Measurements from ENCODE around the gene ATP9A. TPM values are rescaled to one million over a fixed set of nuclear protein-coding genes. Genes with fewer than 3 reads are reported as not detected.

The ATP9A gene
- total RNA-seq, 1 experiment from 2014 or later = 17.2 TPM

DNA sequence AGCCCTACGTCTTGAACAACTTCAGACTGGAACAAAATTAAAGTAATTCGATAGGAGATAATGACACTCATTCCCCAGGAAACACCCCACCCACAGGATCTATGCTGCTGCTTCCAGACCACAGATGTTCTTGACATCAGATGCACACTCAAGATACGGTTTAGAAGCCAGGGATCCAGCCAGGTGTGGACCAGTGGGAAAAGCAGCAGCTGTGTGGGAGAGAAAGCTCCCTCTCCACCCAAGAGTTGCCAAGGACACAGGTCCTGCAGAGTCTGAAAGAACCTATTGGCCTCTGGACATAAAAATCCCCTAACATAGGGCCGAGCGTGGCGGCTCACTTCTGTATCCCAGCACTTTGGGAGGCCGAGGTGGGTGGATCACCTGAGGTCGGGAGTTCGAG, 133.9 kb downstream of the ATP9A start:
- no peak for DNase-seq (ENCODE audit: low read depth, low spot score)
- in situ Hi-C loops (cut with HindIII; ENCODE audit: low pct_unique_long_range_greater_than_20kb, low sequenced_read_pairs) = no loop called here

DNA sequence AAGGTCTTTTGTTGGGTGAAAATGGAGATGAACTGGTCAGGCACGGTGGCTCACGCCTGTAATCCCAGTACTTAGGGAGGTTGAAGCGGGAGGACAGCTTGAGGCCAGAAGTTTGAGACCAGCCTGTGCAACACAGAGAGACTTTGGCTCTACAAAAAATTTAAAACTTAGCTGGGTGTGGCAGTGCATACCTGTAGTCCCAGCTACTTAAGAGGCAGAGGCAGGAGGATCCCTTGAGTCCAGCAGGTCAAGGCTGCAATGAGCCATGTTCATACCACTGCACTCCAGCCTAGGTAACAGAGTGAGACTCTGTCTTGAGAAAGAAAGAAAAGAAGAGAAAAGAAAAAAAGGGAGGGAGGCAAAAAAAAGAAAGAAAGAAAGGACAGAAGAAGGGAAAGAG, 134.8 kb downstream of the ATP9A start:
- no peak for DNase-seq (ENCODE audit: low read depth, low spot score)
- in situ Hi-C loops (cut with HindIII; ENCODE audit: low pct_unique_long_range_greater_than_20kb, low sequenced_read_pairs) = no loop called here

DNA sequence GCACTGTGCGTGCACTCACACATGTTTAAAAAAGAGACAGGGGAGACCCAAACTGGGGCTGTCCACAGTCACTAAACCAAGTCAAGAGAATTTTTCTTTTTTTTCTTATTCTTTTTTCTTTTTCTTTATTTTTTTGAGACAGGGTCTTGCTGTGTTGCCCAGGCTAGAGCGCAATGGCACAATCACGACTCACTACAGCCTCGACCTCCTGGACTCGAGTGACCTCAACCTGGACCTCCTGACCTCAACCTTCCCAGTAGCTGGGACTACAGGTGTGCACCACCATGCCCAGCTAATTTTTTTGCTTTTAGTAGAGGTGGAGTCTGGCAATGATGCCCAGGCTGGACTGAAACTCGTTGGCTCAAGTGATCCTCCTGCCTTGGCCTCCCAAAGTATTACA, 136.2 kb downstream of the ATP9A start:
- DNase-seq (ENCODE audit: low read depth, low spot score) = no peak
- in situ Hi-C loops (cut with HindIII; ENCODE audit: low pct_unique_long_range_greater_than_20kb, low sequenced_read_pairs) = no loop called here

DNA sequence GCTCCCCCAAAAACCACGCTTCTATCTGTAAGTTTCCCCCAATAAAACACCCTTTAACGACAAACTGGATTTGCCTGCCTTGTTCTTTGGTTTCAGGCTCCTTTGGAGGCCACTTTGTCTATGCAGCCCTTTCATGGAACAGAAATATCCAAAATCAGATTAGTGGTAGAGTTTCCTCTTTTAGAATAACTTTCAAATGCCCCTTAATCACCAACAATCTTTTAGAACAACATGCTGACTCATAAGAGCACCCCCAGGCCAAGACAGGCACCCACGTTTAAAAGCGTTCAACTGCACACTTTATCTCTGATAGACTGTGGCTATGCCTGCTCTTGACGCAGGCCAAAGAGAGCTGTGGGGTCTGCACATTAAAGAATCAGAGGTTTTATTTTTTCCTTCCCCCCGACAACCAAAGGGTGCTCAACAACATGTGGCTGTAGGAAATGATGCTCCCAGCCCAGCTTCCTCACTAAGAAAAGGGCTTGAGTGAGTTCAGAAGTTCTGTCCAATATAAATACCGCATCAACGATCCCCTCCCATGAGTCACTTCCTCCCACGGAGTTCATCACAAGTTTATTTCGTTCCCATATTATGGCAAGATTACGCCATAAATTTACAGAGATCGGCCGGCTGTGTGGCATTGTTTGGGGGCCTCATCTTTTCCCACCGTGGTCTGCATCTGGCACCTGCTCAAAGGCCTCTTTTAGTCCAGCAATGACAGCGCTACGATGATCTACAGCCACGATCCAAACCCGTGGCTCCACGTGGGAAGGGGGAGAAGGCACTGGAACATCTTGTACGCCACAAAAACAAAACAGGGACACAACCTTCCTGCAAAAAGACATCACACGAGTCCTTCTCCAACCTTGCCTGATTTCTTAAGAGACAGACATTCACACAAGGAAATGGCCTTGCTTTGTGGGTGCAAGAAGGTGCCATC, 136.9 kb downstream of the ATP9A start:
- in situ Hi-C loops (cut with HindIII; ENCODE audit: low pct_unique_long_range_greater_than_20kb, low sequenced_read_pairs) = no loop called here
- DNase-seq (ENCODE audit: low read depth, low spot score) = peak; percentile 55

DNA sequence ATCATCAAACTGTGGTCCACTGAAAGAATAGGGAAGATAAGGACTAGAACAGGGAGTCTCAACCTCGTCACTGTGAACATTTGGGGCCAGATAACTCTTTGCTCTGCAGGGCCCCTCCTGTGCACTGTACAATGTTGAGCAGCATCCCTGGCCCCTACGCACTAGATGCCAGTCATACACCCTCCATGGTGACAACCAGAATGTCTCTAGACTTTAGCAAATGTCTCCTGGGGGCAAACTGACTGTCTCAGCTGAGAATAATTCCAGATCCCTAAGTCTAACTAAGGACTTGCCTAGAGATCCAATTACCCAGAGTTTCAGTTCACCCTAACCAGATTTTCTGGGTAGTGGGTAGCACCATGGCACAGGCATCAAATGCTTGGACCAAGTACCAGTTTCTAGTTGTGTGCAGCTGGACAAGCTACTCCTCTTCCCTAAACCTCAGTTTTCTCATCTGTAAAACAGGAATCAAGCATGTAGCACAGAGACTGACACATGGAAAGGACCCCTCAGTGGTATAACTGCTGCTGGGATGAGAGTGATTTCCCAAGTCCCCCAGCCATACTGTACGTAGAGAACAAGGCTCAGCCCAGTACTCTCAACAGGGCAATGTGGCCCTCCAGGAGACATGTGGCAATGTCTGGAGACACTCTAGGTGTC, 138.7 kb downstream of the ATP9A start:
- no peak for DNase-seq (ENCODE audit: low read depth, low spot score)
- in situ Hi-C loops (cut with HindIII; ENCODE audit: low pct_unique_long_range_greater_than_20kb, low sequenced_read_pairs) = no loop called here

DNA sequence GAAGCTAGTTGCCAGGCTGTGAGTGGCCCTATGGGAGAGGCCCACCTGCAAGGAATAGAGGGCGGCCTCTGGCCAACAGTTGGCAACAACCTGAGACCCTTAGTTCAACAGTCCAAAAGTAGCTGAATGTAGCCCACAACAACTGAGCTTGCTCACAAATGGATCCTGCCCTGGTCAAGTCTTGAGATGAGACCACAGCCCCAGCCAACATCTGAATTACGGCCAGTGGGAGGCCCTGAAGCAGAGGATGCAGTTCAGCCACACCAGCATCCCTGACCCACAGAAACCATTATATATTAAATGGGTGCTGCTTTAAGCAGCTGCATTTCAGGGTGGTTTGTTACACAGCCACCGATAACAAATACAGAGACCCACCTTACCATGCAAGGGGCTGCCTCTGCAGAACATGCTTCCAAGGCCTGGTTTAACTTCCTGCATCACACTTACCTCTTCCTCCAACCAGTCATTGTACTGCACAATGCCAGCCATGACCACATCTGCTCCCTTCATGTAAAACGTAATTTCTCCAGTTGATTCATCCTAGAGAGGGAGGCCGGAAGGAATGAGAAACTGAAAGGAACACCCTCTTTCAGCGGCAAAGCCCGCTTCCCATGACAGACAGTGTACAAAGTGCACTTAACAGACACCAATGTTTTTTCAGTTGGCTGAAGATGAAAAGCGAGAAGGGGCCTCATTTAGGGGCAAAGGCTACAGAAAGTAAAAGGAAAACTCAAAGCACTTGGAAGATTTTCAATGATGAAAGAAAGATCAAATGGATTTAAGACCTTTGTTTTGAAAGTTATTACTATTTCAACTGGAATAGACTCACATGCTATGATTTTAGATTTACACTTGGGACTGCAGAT, 139.4 kb downstream of the ATP9A start:
- no peak for DNase-seq (ENCODE audit: low read depth, low spot score)
- in situ Hi-C loops (cut with HindIII; ENCODE audit: low pct_unique_long_range_greater_than_20kb, low sequenced_read_pairs) = no loop called here

DNA sequence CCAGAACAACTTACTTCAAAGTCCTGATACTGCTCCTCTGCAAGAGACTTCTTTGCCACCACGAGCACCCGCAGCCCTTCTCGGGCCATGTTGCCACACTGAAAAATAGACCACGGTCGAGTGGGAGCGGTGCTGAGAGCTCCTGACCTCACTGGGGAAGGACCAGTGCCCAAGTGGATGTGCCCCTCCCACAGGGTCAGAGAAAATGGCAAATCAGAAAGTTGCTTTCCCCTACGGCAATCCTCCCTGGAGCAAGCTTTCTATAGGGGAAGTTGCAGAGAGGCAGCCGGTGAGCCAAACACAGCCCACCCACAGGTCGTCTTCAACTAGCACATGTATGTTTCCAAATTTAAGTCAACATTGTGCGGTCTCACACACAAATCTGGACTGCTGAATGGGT, 140.6 kb downstream of the ATP9A start:
- no peak for DNase-seq (ENCODE audit: low read depth, low spot score)
- in situ Hi-C loops (cut with HindIII; ENCODE audit: low pct_unique_long_range_greater_than_20kb, low sequenced_read_pairs) = no loop called here

DNA sequence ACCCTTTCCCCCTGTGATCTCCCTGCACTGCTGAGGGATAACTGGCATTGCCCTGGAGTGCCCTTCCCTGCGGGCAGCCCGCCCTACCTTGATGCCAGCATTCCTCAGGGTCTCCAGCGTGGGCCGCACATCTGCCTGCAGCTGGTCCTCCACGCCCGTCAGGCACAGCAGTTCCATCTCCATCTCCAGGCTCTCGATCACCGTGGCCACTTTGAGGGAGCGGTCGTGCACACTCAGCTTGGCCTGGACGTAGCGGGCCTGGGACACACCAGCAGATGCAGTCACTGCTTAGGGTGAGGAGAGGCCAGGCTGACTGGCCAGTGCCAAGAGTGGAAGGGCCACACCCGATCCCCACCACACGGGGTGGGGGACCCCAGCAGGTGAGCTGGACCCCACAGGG, 143.1 kb downstream of the ATP9A start:
- no peak for DNase-seq (ENCODE audit: low read depth, low spot score)
- in situ Hi-C loops (cut with HindIII; ENCODE audit: low pct_unique_long_range_greater_than_20kb, low sequenced_read_pairs) = no loop called here

DNA sequence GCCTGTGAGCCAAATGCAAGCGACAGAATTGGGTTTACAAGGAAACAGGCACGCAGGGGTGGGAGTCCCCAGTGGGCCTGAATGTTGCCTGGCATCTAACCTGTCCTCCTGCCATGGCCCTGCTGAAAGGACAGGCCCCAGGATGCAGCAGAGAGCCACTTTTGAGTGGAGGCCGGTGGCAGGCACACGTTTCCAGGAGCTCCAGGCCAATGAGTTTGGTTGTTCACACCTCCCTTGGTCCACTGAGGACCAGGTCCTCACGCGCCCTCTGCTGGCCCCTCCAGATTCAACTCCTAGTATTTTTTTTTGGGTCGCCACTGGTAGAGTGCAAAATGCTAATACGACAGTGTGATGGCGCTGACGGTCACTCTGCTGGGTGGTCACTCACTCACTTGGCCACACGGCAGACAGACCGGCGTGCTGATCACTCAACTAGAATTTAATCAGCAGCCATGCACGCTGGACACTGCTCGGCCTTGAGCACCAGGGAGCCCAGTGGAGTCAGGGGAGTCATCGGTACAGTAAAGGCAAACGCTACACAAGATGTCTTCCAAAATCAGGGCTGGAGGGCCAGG, 143.9 kb downstream of the ATP9A start:
- in situ Hi-C loops (cut with HindIII; ENCODE audit: low pct_unique_long_range_greater_than_20kb, low sequenced_read_pairs) = no loop called here
- DNase-seq (ENCODE audit: low read depth, low spot score) = peak; percentile 86

DNA sequence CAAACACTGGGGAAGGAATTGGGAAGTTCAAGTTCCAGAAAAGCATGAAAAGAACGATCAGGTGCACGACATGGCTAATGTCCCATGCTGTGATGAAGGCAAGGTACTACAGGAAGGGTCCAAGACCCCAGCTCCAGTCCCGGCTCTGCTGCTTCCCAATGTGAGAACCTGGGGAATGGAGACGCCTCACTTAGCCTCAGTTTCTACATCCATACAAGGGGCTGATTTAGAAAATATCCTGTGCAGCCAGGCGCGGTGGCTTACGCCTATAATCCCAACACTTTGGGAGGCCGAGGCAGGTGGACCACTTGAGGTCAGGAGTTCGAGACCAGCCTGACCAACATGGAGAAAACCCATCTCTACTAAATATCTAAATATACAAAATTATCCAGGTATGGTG, 144.9 kb downstream of the ATP9A start:
- in situ Hi-C loops (cut with HindIII; ENCODE audit: low pct_unique_long_range_greater_than_20kb, low sequenced_read_pairs) = no loop called here
- no peak for DNase-seq (ENCODE audit: low read depth, low spot score)

DNA sequence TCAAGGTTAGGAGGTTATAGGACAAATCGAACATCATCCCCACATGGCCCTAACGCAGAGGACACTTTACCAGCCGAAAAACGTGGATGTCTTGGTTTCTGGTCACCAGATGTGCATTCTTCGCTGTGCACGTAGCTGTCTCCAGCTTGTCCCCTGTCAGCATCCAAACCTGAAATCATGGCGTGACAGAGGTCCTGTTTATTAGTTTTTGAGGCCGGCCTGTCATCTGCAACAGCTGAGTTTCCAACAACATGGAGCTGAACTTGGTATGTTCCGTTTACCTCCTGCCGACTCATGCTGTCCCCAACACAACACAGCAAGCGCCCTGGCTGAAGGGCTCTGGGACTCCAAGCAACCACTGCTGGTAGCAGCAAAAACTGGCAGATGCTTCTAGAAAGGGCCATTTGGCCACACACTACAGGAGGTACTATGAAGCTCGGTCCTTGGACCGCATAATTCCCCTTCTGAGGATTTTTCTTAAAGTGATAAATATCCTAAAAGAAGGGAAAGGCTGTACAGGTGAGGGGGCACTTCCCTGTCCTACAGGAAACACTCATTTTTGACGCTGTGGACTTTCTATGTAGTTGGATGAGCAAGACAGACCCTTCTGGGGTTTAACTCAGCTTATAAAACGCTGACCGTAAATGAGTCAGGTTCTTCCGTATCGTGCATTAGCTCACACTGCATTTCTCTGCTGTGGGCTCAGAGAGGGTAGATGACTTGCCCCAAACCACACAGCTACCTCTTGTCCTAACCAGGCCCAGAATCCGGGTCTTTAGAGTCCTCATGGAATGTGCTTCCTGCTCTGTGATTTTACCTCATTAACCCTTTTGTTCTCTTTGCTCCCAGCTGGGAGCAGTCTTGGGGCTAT, 146.0 kb downstream of the ATP9A start:
- in situ Hi-C loops (cut with HindIII; ENCODE audit: low pct_unique_long_range_greater_than_20kb, low sequenced_read_pairs) = no loop called here
- DNase-seq (ENCODE audit: low read depth, low spot score) = no peak

DNA sequence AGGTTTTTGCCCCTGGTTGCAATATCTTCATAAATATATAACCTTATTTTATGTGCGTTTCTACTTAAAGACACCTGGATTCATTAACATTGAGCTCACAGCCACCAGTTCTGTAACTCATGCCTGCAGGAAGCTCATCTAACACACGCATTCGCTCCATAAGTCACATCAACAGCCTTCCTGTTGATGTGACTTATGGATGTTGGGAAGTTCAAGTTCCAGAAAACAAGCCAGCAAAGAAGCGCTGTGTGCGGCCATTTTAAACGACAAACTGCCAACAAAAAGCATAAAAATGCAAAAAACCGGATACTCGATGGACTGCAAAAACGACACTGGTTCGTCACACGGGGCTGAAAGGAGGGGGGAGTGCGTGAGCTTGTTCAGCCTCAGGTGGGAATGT, 147.8 kb downstream of the ATP9A start:
- in situ Hi-C loops (cut with HindIII; ENCODE audit: low pct_unique_long_range_greater_than_20kb, low sequenced_read_pairs) = no loop called here
- DNase-seq (ENCODE audit: low read depth, low spot score) = no peak

DNA sequence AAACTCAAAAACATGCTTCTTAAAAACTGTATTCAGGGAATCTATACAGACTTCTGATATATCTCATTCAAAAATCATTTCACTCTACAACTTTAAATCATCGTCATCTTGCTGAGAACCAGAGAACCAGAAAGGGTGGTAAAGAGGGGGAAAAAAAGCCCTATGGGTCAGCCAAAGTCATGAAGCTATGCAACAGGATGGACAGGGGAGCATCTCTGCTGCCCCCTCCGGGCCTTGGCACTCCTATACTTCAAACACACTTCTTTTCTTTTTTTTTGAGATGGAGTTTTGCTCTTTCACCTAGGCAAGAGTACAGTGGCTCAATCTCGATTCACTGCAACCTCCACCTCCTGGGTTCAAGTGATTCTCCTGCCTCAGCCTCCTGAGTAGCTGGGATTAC, 152.1 kb downstream of the ATP9A start:
- in situ Hi-C loops (cut with HindIII; ENCODE audit: low pct_unique_long_range_greater_than_20kb, low sequenced_read_pairs) = no loop called here
- DNase-seq (ENCODE audit: low read depth, low spot score) = peak; percentile 46

DNA sequence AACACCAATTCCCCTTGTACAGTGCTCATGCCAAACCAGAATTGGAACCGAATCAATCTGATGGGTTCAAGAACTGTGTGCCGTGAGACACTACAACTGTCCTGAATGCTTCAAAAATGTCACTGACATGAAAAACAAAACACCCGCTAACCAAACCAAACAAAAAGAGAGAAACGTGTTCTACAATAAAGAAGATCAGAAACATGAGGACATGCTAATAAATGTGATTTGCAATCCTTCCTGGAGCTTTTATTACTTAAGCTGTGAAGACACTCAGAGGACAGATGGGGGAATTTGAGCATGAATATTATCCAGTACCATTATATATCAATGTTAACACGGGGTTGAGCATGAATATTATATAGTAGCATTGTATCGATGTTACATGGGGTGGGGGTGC, 153.5 kb downstream of the ATP9A start:
- no peak for DNase-seq (ENCODE audit: low read depth, low spot score)
- in situ Hi-C loops (cut with HindIII; ENCODE audit: low pct_unique_long_range_greater_than_20kb, low sequenced_read_pairs) = no loop called here

DNA sequence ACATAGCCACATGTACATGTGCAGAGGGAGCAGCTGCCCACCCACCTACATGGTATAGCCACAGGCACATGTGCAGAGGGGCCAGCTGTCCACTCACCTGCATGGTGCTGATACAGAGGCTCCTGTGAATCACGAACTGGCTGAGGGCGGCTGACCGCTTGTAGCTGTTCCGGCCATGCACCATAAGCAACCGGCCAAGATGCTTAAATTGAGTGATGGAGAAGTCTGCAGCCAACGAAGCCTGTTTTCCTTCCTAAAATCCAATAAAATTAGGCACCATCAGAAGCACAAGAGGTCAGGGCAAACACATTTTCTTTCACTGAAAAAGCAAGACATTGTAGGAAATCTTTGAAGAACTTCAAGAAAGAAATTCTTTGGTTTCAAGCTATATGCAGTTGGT, 154.6 kb downstream of the ATP9A start:
- DNase-seq (ENCODE audit: low read depth, low spot score) = no peak
- in situ Hi-C loops (cut with HindIII; ENCODE audit: low pct_unique_long_range_greater_than_20kb, low sequenced_read_pairs) = no loop called here

DNA sequence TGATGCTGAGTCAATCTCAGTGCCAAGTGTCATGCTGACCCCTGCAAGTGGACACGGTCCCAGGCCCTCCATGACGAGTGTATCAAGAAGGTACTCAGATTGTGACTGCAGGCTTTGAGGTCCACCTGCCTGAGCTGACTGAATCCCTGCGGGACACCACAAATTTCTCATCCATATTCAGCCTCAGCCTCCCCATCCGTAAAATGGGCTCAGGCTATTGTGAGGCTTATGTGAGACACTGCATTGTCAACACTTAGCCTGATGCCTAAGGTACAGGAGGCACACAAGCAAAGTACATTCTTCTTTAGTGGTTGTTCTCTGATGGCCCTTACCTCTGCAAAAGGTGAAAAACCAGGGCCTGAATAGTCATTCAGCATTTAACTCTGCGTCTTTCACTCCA, 155.3 kb downstream of the ATP9A start:
- DNase-seq (ENCODE audit: low read depth, low spot score) = no peak
- in situ Hi-C loops (cut with HindIII; ENCODE audit: low pct_unique_long_range_greater_than_20kb, low sequenced_read_pairs) = no loop called here

DNA sequence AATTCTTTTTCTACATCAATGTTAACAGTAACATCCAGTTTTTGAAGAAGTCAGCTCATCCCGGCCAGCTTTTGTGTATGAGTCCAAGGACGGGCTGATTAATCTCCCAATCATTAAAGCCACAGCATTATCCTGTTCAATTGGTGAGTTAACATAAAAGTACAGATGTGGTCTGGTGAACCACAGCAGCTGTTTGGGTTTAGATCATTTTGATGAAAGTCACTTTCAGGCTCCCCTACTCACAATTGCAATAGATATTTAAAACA, 156.6 kb downstream of the ATP9A start:
- in situ Hi-C loops (cut with HindIII; ENCODE audit: low pct_unique_long_range_greater_than_20kb, low sequenced_read_pairs) = no loop called here
- DNase-seq (ENCODE audit: low read depth, low spot score) = no peak

Measured in SK-MEL-5 (cell line).